Measurements from ENCODE around the gene PAN2.

- TF ChIP-seq, protein P1, sequence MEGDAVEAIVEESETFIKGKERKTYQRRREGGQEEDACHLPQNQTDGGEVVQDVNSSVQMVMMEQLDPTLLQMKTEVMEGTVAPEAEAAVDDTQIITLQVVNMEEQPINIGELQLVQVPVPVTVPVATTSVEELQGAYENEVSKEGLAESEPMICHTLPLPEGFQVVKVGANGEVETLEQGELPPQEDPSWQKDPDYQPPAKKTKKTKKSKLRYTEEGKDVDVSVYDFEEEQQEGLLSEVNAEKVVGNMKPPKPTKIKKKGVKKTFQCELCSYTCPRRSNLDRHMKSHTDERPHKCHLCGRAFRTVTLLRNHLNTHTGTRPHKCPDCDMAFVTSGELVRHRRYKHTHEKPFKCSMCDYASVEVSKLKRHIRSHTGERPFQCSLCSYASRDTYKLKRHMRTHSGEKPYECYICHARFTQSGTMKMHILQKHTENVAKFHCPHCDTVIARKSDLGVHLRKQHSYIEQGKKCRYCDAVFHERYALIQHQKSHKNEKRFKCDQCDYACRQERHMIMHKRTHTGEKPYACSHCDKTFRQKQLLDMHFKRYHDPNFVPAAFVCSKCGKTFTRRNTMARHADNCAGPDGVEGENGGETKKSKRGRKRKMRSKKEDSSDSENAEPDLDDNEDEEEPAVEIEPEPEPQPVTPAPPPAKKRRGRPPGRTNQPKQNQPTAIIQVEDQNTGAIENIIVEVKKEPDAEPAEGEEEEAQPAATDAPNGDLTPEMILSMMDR (IDR thresholded peaks at IDR 0.05; ENCODE audit: insufficient read depth, low read length) = no peak
- no peak for TF ChIP-seq POLR2AphosphoS5 (IDR thresholded peaks at IDR 0.05; ENCODE audit: low read depth)
Observed at GRCh38 chr12:56311003-56311402, 22.8 kb downstream of the PAN2 start.
